CD14-positive monocyte (primary cell): ENCODE results near the gene NKAIN4. TPM values are rescaled to one million over a fixed set of nuclear protein-coding genes. Genes with fewer than 3 reads are reported as not detected.

Source experiments
- DNase-seq, 3 donors: peaks; one replicate each; pipeline ENCODE4 v3.0.0-alpha.2; 2011 to 2022
- H2AFZ ChIP-seq: 2 replicates; pipeline ENCODE4 v1.6.0; 2012; ENCODE audit warnings: mild to moderate bottlenecking, low read depth, low read length, inconsistent platforms; ENCODE audit not compliant: insufficient read depth, poor library complexity, severe bottlenecking
- H3K27ac ChIP-seq, 2 donors: 1 replicate in 1 of 2; 2 replicates in 1 of 2; pipeline ENCODE4 v1.5.1; 2012 to 2013; ENCODE audit warnings: low read length in 2 of 2, control low read depth in 1 of 2, inconsistent platforms in 1 of 2, low read depth in 1 of 2, mild to moderate bottlenecking in 1 of 2
- H3K27me3 ChIP-seq, 2 donors: one replicate each; pipeline versions ENCODE4 v1.6.0 to v1.6.1; 2011 to 2013; ENCODE audit warnings: low read length in 2 of 2; ENCODE audit not compliant: control insufficient read depth in 2 of 2, insufficient read depth in 2 of 2
- H3K36me3 ChIP-seq, 2 donors: replicated peaks in 1 of 2; 1 replicate in 1 of 2; 2 replicates in 1 of 2; pipeline versions ENCODE4 v1.5.1 to v1.6.1; 2012 to 2013; ENCODE audit warnings: low read length in 2 of 2, control low read depth in 1 of 2, inconsistent platforms in 1 of 2, mild to moderate bottlenecking in 1 of 2; ENCODE audit not compliant: insufficient read depth in 2 of 2, control insufficient read depth in 1 of 2
- H3K4me1 ChIP-seq, 2 donors: 1 replicate in 1 of 2; 2 replicates in 1 of 2; pipeline versions ENCODE4 v1.5.1 to v1.6.1; 2012 to 2013; ENCODE audit warnings: low read length in 2 of 2, control low read depth in 1 of 2, inconsistent platforms in 1 of 2, mild to moderate bottlenecking in 1 of 2, moderate library complexity in 1 of 2; ENCODE audit not compliant: insufficient read depth in 2 of 2, control insufficient read depth in 1 of 2
- H3K4me2 ChIP-seq: replicated peaks from 2 replicates; pipeline ENCODE3; 2012; ENCODE audit warnings: low read length, moderate library complexity, mild to moderate bottlenecking; ENCODE audit not compliant: poor library complexity, severe bottlenecking; ENCODE audit errors: extremely low read depth
- H3K4me3 ChIP-seq, 3 experiments: fragments of 200-600 bp in 1 of 3; sonication (generic) in 1 of 3; replicated peaks in 1 of 3; 1 replicate in 2 of 3; 2 replicates in 1 of 3; pipeline ENCODE4 v1.5.1; 2011 to 2013; ENCODE audit warnings: low read length in 3 of 3, mild to moderate bottlenecking in 3 of 3, control low read depth in 2 of 3, low read depth in 2 of 3, inconsistent platforms in 1 of 3, moderate library complexity in 1 of 3
- H3K79me2 ChIP-seq: 2 replicates; pipeline ENCODE4 v1.6.0; 2012; ENCODE audit warnings: mild to moderate bottlenecking, control low read depth, inconsistent platforms, low read length, moderate library complexity; ENCODE audit not compliant: insufficient read depth
- H3K9ac ChIP-seq: 2 replicates; pipeline ENCODE4 v1.6.0; 2017; ENCODE audit warnings: low read length, mild to moderate bottlenecking; ENCODE audit not compliant: insufficient read depth, poor library complexity, severe bottlenecking
- H3K9me3 ChIP-seq, 2 donors: replicated peaks in 1 of 2; 1 replicate in 1 of 2; 2 replicates in 1 of 2; pipeline versions ENCODE4 v1.5.1 to v1.6.1; 2012 to 2013; ENCODE audit warnings: low read length in 2 of 2, control low read depth in 1 of 2; ENCODE audit not compliant: control insufficient read depth in 1 of 2, insufficient read depth in 1 of 2
- H4K20me1 ChIP-seq: 2 replicates; pipeline ENCODE4 v1.6.0; 2012; ENCODE audit warnings: mild to moderate bottlenecking, low read length, control low read depth, moderate library complexity; ENCODE audit not compliant: insufficient read depth
- H3K27ac Mint-ChIP-seq, 7 donors: one replicate each; pipeline ENCODE4 v1.8.0; 2020; ENCODE audit warnings: mild to moderate bottlenecking in 7 of 7, mixed read lengths in 7 of 7, moderate library complexity in 6 of 7, inconsistent platforms in 2 of 7
- H3K27me3 Mint-ChIP-seq, 3 donors: one replicate each; pipeline ENCODE4 v1.8.0; 2021 to 2022; ENCODE audit warnings: low read depth in 3 of 3, mild to moderate bottlenecking in 3 of 3, mixed read lengths in 3 of 3, moderate library complexity in 3 of 3, inconsistent platforms in 1 of 3
- H3K36me3 Mint-ChIP-seq, 2 donors: one replicate each; pipeline ENCODE4 v1.8.0; 2020; ENCODE audit warnings: mixed read lengths in 2 of 2, inconsistent platforms in 1 of 2, mild to moderate bottlenecking in 1 of 2
- H3K4me1 Mint-ChIP-seq: one replicate; pipeline ENCODE4 v1.8.0; 2020; ENCODE audit warnings: mild to moderate bottlenecking, mixed read lengths
- H3K4me3 Mint-ChIP-seq, 2 donors: one replicate each; pipeline ENCODE4 v1.8.0; 2020; ENCODE audit warnings: mild to moderate bottlenecking in 2 of 2, mixed read lengths in 2 of 2, moderate library complexity in 1 of 2
- H3K9me3 Mint-ChIP-seq, 7 donors: one replicate each; pipeline ENCODE4 v1.8.0; 2020 to 2022; ENCODE audit warnings: mixed read lengths in 7 of 7, mild to moderate bottlenecking in 6 of 7, moderate library complexity in 6 of 7, inconsistent platforms in 2 of 7
- WGBS: methylation state at CpG from one replicate; pipeline ENCODE4 v1.1.5; 2013; ENCODE audit warnings: missing lambda C conversion rate; ENCODE audit not compliant: insufficient coverage; 5-methylcytosine and 5-hydroxymethylcytosine counted together
- intact Hi-C, 2 donors: fragments of 100-400 bp; cut with micrococcal nuclease; formaldehyde crosslinking; loops; one replicate each; pipeline versions ENCODE4 v1.15.0 to v1.15.1; 2023
- polyA plus RNA-seq, 3 donors: library from polyadenylated mRNA; depleted of rRNA in 1 of 3; unstranded in 2 of 3; stranded (reverse) in 1 of 3; fragments of 300-500 nt in 2 of 3; fragments of >200 nt in 1 of 3; fragmentation: Illumina TruSeq in 2 of 3; gene quantifications; 1 replicate in 2 of 3; 2 replicates in 1 of 3; pipeline ENCODE4 v1.2.3, GENCODE V29; 2012 to 2021
- TF ChIP-seq, protein P1 (sequence below): fragments of 200-600 bp; IDR thresholded peaks from one replicate; pipeline ENCODE4 v1.8.0; 2022; ENCODE audit warnings: antibody characterized with exemption, mild to moderate bottlenecking

The NKAIN4 gene
- polyA plus RNA-seq, 3 donors, result not detected

DNA sequence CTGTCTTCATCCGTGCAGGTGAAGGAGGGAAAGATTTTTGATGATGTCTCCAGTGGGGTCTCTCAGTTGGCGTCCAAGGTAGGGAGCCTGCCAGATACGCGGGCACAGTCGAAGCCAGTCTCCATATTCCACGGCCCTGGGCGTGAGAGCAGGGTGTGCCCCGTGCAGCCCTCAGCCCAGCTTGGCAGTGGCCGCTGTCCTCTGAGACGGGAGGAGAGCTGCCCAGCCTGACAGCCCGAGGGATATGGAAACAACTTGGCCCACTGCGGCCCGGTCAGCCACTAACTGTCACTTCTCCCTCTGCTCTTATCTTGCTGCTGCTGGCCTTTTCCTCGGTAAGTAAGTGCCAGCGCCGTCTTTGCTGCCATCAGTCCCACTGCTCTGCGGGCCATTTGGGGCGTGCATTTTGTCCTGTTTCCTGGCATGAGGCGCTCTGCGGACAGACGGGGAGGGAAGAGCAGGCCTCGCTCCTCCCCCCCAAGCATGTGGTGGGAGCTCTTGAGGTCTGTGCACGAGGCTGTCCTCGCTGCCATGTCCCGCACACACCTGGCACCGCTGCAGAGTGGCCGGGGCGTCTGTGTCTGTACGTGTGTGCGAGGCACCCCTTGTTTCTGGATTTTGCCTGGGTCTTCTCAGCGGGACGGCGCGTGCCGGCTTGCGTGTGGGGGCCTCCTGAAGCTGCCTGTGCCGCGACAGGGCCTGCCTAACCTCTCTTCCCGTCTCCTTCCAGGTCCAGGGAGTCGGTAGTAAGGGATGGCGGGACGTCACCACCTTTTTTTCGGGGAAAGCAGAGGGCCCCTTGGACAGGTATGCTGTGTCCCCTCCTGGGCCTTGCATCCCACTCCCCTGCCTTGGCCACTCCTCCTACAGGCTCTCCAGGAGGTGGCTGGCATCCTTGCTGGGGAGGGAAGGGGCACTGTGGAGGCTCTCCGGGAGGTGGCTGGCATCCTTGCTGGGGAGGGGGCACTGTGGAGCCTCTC lies 31.7 kb upstream of the NKAIN4 start:
- peaks cover 65 to 80% of the 10 kb centered on the region in 2 donors for H3K36me3 ChIP-seq
- H2AFZ ChIP-seq, result no peak overlapping the region
- no peak overlapping the region for H3K4me2 ChIP-seq
- peaks cover 37 to 73% of the 10 kb centered on the region in 2 donors for H3K36me3 Mint-ChIP-seq
- WGBS, result 97% methylated on average over 40 of the region's 44 CpGs
- no peaks in the 10 kb centered on the region for H3K27me3 ChIP-seq
- peaks cover 9% of the 10 kb centered on the region for H4K20me1 ChIP-seq
- H3K27ac ChIP-seq, result no peak overlapping the region
- no peak overlapping the region for H3K4me3 Mint-ChIP-seq
- no peak for DNase-seq
- peaks cover 6% of the 10 kb centered on the region for H3K4me1 Mint-ChIP-seq
- peak overlapping the region in 1 of 7 donors; percentile 55 for H3K27ac Mint-ChIP-seq
- peaks cover 0 to 1% (median 0%) of the 10 kb centered on the region in 3 donors for H3K27me3 Mint-ChIP-seq
- no peak overlapping the region for H3K4me3 ChIP-seq
- H3K9ac ChIP-seq, result no peak overlapping the region
- H3K9me3 ChIP-seq, result no peaks in the 10 kb centered on the region
- H3K9me3 Mint-ChIP-seq, result no peaks in the 10 kb centered on the region
- TF ChIP-seq, protein P1, sequence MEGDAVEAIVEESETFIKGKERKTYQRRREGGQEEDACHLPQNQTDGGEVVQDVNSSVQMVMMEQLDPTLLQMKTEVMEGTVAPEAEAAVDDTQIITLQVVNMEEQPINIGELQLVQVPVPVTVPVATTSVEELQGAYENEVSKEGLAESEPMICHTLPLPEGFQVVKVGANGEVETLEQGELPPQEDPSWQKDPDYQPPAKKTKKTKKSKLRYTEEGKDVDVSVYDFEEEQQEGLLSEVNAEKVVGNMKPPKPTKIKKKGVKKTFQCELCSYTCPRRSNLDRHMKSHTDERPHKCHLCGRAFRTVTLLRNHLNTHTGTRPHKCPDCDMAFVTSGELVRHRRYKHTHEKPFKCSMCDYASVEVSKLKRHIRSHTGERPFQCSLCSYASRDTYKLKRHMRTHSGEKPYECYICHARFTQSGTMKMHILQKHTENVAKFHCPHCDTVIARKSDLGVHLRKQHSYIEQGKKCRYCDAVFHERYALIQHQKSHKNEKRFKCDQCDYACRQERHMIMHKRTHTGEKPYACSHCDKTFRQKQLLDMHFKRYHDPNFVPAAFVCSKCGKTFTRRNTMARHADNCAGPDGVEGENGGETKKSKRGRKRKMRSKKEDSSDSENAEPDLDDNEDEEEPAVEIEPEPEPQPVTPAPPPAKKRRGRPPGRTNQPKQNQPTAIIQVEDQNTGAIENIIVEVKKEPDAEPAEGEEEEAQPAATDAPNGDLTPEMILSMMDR, result no peak
- H3K4me1 ChIP-seq, result no peaks in the 10 kb centered on the region
- intact Hi-C loops, result no loop called here
- no peaks in the 10 kb centered on the region for H3K79me2 ChIP-seq

DNA sequence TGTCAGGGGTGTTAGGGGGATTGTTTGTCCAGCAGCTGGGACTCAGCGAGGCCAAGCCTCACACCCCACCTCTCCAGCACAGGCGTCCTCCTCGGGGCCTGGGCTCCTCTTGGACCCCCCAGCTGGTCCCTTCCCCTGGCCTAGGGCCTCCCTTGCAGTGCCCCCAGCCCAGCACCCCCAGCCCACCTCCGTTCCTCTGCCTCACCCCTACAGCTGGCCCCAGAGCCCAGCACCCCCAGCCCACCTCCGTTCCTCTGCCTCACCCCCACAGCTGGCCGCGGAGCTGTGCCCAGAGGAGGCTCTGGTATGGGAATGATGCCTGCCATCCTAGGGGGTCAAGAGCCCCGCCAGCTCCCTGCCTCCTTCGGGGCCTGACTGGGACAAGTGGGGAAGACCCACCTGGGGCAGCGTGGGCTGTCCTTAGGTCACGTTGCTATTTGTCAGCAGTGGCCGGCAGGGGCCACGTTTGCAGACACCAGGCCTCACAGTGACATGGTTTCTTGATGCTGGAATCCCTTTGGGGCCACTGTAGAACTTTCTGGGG lies 30.8 kb upstream of the NKAIN4 start:
- no peak overlapping the region for H2AFZ ChIP-seq
- H3K4me3 ChIP-seq, result no peak overlapping the region
- H3K9ac ChIP-seq, result no peak overlapping the region
- H3K4me2 ChIP-seq, result no peak overlapping the region
- H3K4me1 Mint-ChIP-seq, result peaks cover 6% of the 10 kb centered on the region
- intact Hi-C loops, result no loop called here
- H3K4me1 ChIP-seq, result no peaks in the 10 kb centered on the region
- TF ChIP-seq, protein P1, result no peak
- H3K27ac Mint-ChIP-seq, result no peak overlapping the region
- peaks cover 15% of the 10 kb centered on the region for H4K20me1 ChIP-seq
- H3K9me3 ChIP-seq, result no peaks in the 10 kb centered on the region
- peaks cover 0 to 1% (median 0%) of the 10 kb centered on the region in 3 donors for H3K27me3 Mint-ChIP-seq
- no peaks in the 10 kb centered on the region for H3K79me2 ChIP-seq
- 98% methylated on average over 10 of the region's 13 CpGs for WGBS
- no peak for DNase-seq
- H3K9me3 Mint-ChIP-seq, result no peaks in the 10 kb centered on the region
- H3K4me3 Mint-ChIP-seq, result no peak overlapping the region
- H3K36me3 ChIP-seq, result peaks cover 72 to 89% of the 10 kb centered on the region in 2 donors
- no peak overlapping the region for H3K27ac ChIP-seq
- H3K27me3 ChIP-seq, result no peaks in the 10 kb centered on the region
- peaks cover 44 to 82% of the 10 kb centered on the region in 2 donors for H3K36me3 Mint-ChIP-seq
